Naive thymus-derived CD4-positive, alpha-beta T cell (primary cell): ENCODE results near the gene THAP4. TPM values are rescaled to one million over a fixed set of nuclear protein-coding genes. Genes with fewer than 3 reads are reported as not detected.

Experiments used
- ATAC-seq: fragments of 150-1000 bp; cut with Tn5 transposase; 2 replicates; pipeline ENCODE4 v1.10.0; 2021; ENCODE audit warnings: mild to moderate bottlenecking, moderate library complexity
- CTCF ChIA-PET: fragments of 350-600 bp; sonication (Branson Sonifier 250); formaldehyde crosslinking; loops from one replicate; lab custom pipeline; 2021; ENCODE audit warnings: antibody characterized with exemption; lab: Charles Lee
- POLR2A ChIA-PET: fragments of 350-600 bp; sonication (Branson Sonifier 250); formaldehyde crosslinking; loops from one replicate; lab custom pipeline; 2021; ENCODE audit warnings: antibody characterized with exemption, inconsistent platforms; lab: Charles Lee
- DNase-seq, 9 donors: peaks; one replicate each; pipeline versions ENCODE4 v3.0.0 to v3.0.0-alpha.2; 2020 to 2022; ENCODE audit warnings: mixed read lengths in 1 of 9
- H3K27ac ChIP-seq: one replicate; pipeline ENCODE4 v1.7.0; 2013; ENCODE audit warnings: mild to moderate bottlenecking, low read depth, low read length, moderate library complexity
- H3K27me3 ChIP-seq, 2 donors: one replicate each; pipeline ENCODE4 v1.7.0; 2013; ENCODE audit warnings: low read length in 2 of 2, mild to moderate bottlenecking in 2 of 2, moderate library complexity in 2 of 2; ENCODE audit not compliant: control insufficient read depth in 2 of 2, insufficient read depth in 2 of 2
- H3K36me3 ChIP-seq, 3 experiments: 1 replicate in 2 of 3; 2 replicates in 1 of 3; pipeline ENCODE4 v1.7.0; 2013; ENCODE audit warnings: low read length in 3 of 3, mild to moderate bottlenecking in 3 of 3, moderate library complexity in 1 of 3; ENCODE audit not compliant: insufficient read depth in 3 of 3, control insufficient read depth in 2 of 3
- H3K4me1 ChIP-seq, 2 donors: one replicate each; pipeline ENCODE4 v1.7.0; 2013; ENCODE audit warnings: low read length in 2 of 2, mild to moderate bottlenecking in 2 of 2, moderate library complexity in 1 of 2; ENCODE audit not compliant: control insufficient read depth in 2 of 2, insufficient read depth in 2 of 2
- H3K4me3 ChIP-seq: 2 replicates; pipeline ENCODE4 v1.7.0; 2013; ENCODE audit warnings: mild to moderate bottlenecking, low read length
- H3K9me3 ChIP-seq, 3 experiments: 1 replicate in 2 of 3; 2 replicates in 1 of 3; pipeline ENCODE4 v1.7.0; 2013; ENCODE audit warnings: low read length in 3 of 3; ENCODE audit not compliant: control insufficient read depth in 2 of 3
- H3K27ac Mint-ChIP-seq, 9 donors: one replicate each; pipeline ENCODE4 v1.8.0; 2020 to 2022; ENCODE audit warnings: mixed read lengths in 9 of 9, mild to moderate bottlenecking in 8 of 9, moderate library complexity in 5 of 9, inconsistent platforms in 2 of 9
- H3K27me3 Mint-ChIP-seq, 5 donors: one replicate each; pipeline ENCODE4 v1.8.0; 2021 to 2022; ENCODE audit warnings: mixed read lengths in 5 of 5, mild to moderate bottlenecking in 1 of 5
- H3K36me3 Mint-ChIP-seq, 5 donors: one replicate each; pipeline ENCODE4 v1.8.0; 2020 to 2022; ENCODE audit warnings: mixed read lengths in 5 of 5, mild to moderate bottlenecking in 3 of 5, inconsistent platforms in 1 of 5
- H3K4me1 Mint-ChIP-seq, 7 donors: one replicate each; pipeline ENCODE4 v1.8.0; 2020 to 2022; ENCODE audit warnings: mixed read lengths in 7 of 7, mild to moderate bottlenecking in 3 of 7, inconsistent platforms in 1 of 7
- H3K4me3 Mint-ChIP-seq, 10 donors: one replicate each; pipeline ENCODE4 v1.8.0; 2020 to 2022; ENCODE audit warnings: mild to moderate bottlenecking in 10 of 10, mixed read lengths in 10 of 10, moderate library complexity in 6 of 10, inconsistent platforms in 2 of 10
- H3K9me3 Mint-ChIP-seq, 11 donors: one replicate each; pipeline ENCODE4 v1.8.0; 2020 to 2022; ENCODE audit warnings: mixed read lengths in 11 of 11, mild to moderate bottlenecking in 4 of 11, inconsistent platforms in 1 of 11, moderate library complexity in 1 of 11
- intact Hi-C, 2 donors: fragments of 100-400 bp; cut with micrococcal nuclease; formaldehyde crosslinking; loops; one replicate each; pipeline ENCODE4 v1.15.1; 2023
- polyA plus RNA-seq, 2 donors: library from polyadenylated mRNA; unstranded; fragments of 300-500 nt; fragmentation: Illumina TruSeq; gene quantifications; one replicate each; pipeline ENCODE4 v1.2.3, GENCODE V29; 2021
- total RNA-seq, 6 experiments: library from RNA in 5 of 6; stranded (reverse) in 5 of 6; gene quantifications; 1 replicate in 5 of 6; 2 replicates in 1 of 6; pipeline ENCODE4 v1.2.3 and lab custom pipeline; 2021 to 2026

Gene THAP4
- total and polyA plus RNA-seq, 7 experiments from 2014 or later = 26.4 to 56.2 (median 30.8) TPM

GRCh38 chr2:241547781-241548450 is 89.0 kb downstream of the THAP4 start:
- Histone ChIP-seq H3K36me3 (no peaks in the 10 kb centered on the region), H3K27me3 (peaks cover 3% of the 10 kb centered on the region in 2 donors), H3K9me3 (no peaks in the 10 kb centered on the region), H3K27ac (no peak overlapping the region), H3K4me1 (no peaks in the 10 kb centered on the region), H3K4me3 (no peak overlapping the region)
- POLR2A ChIA-PET = interaction anchor here (0.6 kb wide), 1 partner anchor 8 kb away, joined by 3 read pairs; no protein-coding TSS in a partner anchor
- CTCF ChIA-PET = no interaction called here
- no peak for DNase-seq
- no peak overlapping the region for H3K4me3 Mint-ChIP-seq
- peaks cover 0 to 3% (median 0%) of the 10 kb centered on the region in 7 donors for H3K4me1 Mint-ChIP-seq
- H3K9me3 Mint-ChIP-seq = peaks cover 0 to 1% (median 0%) of the 10 kb centered on the region in 11 donors
- peaks cover 16 to 22% (median 18%) of the 10 kb centered on the region in 5 donors for H3K27me3 Mint-ChIP-seq
- no peak overlapping the region for H3K27ac Mint-ChIP-seq
- intact Hi-C loops = no loop called here
- ATAC-seq = no peak
- no peaks in the 10 kb centered on the region for H3K36me3 Mint-ChIP-seq

GRCh38 chr2:241546771-241547498 is 90.0 kb downstream of the THAP4 start:
- Mint-ChIP-seq H3K9me3 (peaks cover 0 to 1% (median 0%) of the 10 kb centered on the region in 11 donors), H3K27me3 (peaks cover 12 to 23% (median 22%) of the 10 kb centered on the region in 5 donors), H3K4me3 (no peak overlapping the region), H3K4me1 (peaks cover 0 to 3% (median 0%) of the 10 kb centered on the region in 7 donors), H3K36me3 (no peaks in the 10 kb centered on the region), H3K27ac (no peak overlapping the region)
- no peaks in the 10 kb centered on the region for H3K4me1 ChIP-seq
- intact Hi-C loops = no loop called here
- H3K27me3 ChIP-seq = peaks cover 3% of the 10 kb centered on the region in 2 donors
- ChIA-PET POLR2A (no interaction called here), CTCF (no interaction called here)
- H3K36me3 ChIP-seq = no peaks in the 10 kb centered on the region
- H3K27ac ChIP-seq = no peak overlapping the region
- ATAC-seq (no peak), DNase-seq (no peak)
- H3K4me3 ChIP-seq = no peak overlapping the region
- no peaks in the 10 kb centered on the region for H3K9me3 ChIP-seq

GRCh38 chr2:241545523-241546473 is 91.2 kb downstream of the THAP4 start:
- Mint-ChIP-seq H3K4me1 (peaks cover 0 to 4% (median under 1%) of the 10 kb centered on the region in 7 donors), H3K9me3 (peaks cover 0 to 1% (median 0%) of the 10 kb centered on the region in 11 donors), H3K4me3 (no peak overlapping the region), H3K27ac (no peak overlapping the region), H3K36me3 (no peaks in the 10 kb centered on the region), H3K27me3 (peaks cover 5 to 19% (median 17%) of the 10 kb centered on the region in 5 donors)
- ChIA-PET CTCF (no interaction called here), POLR2A (no interaction called here)
- DNase-seq (no peak), ATAC-seq (no peak)
- no peaks in the 10 kb centered on the region for H3K36me3 ChIP-seq
- no peaks in the 10 kb centered on the region for H3K4me1 ChIP-seq
- H3K4me3 ChIP-seq = no peak overlapping the region
- peaks cover 3% of the 10 kb centered on the region in 2 donors for H3K27me3 ChIP-seq
- no peaks in the 10 kb centered on the region for H3K9me3 ChIP-seq
- no peak overlapping the region for H3K27ac ChIP-seq
- intact Hi-C loops = no loop called here

GRCh38 chr2:241545106-241545505 is 91.9 kb downstream of the THAP4 start:
- no peaks in the 10 kb centered on the region for H3K36me3 ChIP-seq
- no peaks in the 10 kb centered on the region for H3K4me1 ChIP-seq
- H3K27ac ChIP-seq = no peak overlapping the region
- H3K4me3 ChIP-seq = no peak overlapping the region
- no peaks in the 10 kb centered on the region for H3K9me3 ChIP-seq
- ChIA-PET POLR2A (no interaction called here), CTCF (no interaction called here)
- H3K4me3 Mint-ChIP-seq = no peak overlapping the region
- intact Hi-C loops = no loop called here
- H3K27me3 Mint-ChIP-seq = peaks cover 9 to 25% (median 21%) of the 10 kb centered on the region in 5 donors
- peaks cover 3% of the 10 kb centered on the region in 2 donors for H3K27me3 ChIP-seq
- no peak overlapping the region for H3K27ac Mint-ChIP-seq
- H3K36me3 Mint-ChIP-seq = no peaks in the 10 kb centered on the region
- H3K9me3 Mint-ChIP-seq = peaks cover 0 to 1% (median 0%) of the 10 kb centered on the region in 11 donors
- DNase-seq = no peak
- peaks cover 0 to 8% (median 4%) of the 10 kb centered on the region in 7 donors for H3K4me1 Mint-ChIP-seq
- no peak for ATAC-seq

- Mint-ChIP-seq H3K9me3 (no peaks in the 10 kb centered on the region), H3K27me3 (peaks cover 9 to 29% (median 17%) of the 10 kb centered on the region in 5 donors), H3K4me3 (peak overlapping the region in 2 of 10 donors; percentile 13 to 16), H3K4me1 (peaks cover 0 to 8% (median 4%) of the 10 kb centered on the region in 7 donors), H3K27ac (no peak overlapping the region), H3K36me3 (no peaks in the 10 kb centered on the region)
- ATAC-seq = no peak
- H3K27me3 ChIP-seq = peaks cover 0 to 3% of the 10 kb centered on the region in 2 donors
- no peak overlapping the region for H3K4me3 ChIP-seq
- H3K36me3 ChIP-seq = no peaks in the 10 kb centered on the region
- H3K9me3 ChIP-seq = no peaks in the 10 kb centered on the region
- DNase-seq = no peak
- H3K4me1 ChIP-seq = no peaks in the 10 kb centered on the region
- intact Hi-C loops = no loop called here
- POLR2A ChIA-PET = no interaction called here
- CTCF ChIA-PET = interaction anchor here (0.6 kb wide), 1 partner anchor 19 kb away, joined by 4 read pairs; no protein-coding TSS in a partner anchor
- H3K27ac ChIP-seq = no peak overlapping the region
Measured at GRCh38 chr2:241542278-241542605, 94.7 kb downstream of the THAP4 start.

- Mint-ChIP-seq H3K36me3 (no peaks in the 10 kb centered on the region), H3K27ac (no peak overlapping the region), H3K27me3 (peaks cover 9 to 29% (median 17%) of the 10 kb centered on the region in 5 donors), H3K9me3 (no peaks in the 10 kb centered on the region), H3K4me1 (peaks cover 0 to 8% (median 4%) of the 10 kb centered on the region in 7 donors), H3K4me3 (peak overlapping the region in 2 of 10 donors; percentile 16 to 17)
- no peaks in the 10 kb centered on the region for H3K36me3 ChIP-seq
- no peaks in the 10 kb centered on the region for H3K9me3 ChIP-seq
- H3K4me3 ChIP-seq = no peak overlapping the region
- ATAC-seq = no peak
- ChIA-PET POLR2A (no interaction called here), CTCF (interaction anchor here (0.6 kb wide), 1 partner anchor 20 kb away, joined by 4 read pairs; no protein-coding TSS in a partner anchor)
- H3K4me1 ChIP-seq = no peaks in the 10 kb centered on the region
- intact Hi-C loops = loop anchor here in 1 of 2 donors (1.0 to 2.0 kb wide), 3 partner anchors 33 to 709 kb away; partner anchors contain the start of gene STK25
- no peak for DNase-seq
- H3K27me3 ChIP-seq = peaks cover 0 to 3% of the 10 kb centered on the region in 2 donors
- H3K27ac ChIP-seq = no peak overlapping the region
Measured at GRCh38 chr2:241541564-241542277, 95.2 kb downstream of the THAP4 start.
